ENCODE results near the gene TMBIM6.

DNA sequence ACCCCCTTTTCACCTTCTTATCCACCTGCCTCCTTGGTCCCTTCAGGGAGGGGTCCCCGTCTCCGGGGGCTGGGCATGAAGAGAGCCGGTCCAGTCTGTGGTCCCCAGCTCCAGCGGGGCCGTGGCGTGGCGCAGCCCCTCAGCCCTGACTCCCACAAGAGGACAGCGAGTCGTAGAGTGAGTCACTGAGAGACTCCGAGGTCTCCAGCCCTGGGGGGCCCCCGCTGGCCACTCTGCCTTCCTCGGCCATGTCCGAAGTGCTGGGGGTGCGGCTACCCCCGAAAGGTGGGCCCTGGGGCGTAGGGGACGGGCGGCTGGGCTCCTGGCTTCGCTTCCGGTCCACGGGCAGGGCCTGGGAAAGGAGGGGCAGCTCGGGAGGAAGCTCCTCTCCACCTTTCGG lies 50.3 kb downstream of the TMBIM6 start:
- TF ChIP-seq, protein P1, sequence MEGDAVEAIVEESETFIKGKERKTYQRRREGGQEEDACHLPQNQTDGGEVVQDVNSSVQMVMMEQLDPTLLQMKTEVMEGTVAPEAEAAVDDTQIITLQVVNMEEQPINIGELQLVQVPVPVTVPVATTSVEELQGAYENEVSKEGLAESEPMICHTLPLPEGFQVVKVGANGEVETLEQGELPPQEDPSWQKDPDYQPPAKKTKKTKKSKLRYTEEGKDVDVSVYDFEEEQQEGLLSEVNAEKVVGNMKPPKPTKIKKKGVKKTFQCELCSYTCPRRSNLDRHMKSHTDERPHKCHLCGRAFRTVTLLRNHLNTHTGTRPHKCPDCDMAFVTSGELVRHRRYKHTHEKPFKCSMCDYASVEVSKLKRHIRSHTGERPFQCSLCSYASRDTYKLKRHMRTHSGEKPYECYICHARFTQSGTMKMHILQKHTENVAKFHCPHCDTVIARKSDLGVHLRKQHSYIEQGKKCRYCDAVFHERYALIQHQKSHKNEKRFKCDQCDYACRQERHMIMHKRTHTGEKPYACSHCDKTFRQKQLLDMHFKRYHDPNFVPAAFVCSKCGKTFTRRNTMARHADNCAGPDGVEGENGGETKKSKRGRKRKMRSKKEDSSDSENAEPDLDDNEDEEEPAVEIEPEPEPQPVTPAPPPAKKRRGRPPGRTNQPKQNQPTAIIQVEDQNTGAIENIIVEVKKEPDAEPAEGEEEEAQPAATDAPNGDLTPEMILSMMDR (IDR thresholded peaks at IDR 0.05): no peak
- TF ChIP-seq POLR2A (IDR thresholded peaks at IDR 0.05): no peak
